22Rv1 (cell line): ENCODE data around the gene TMEM33.

Experiments
- ZFX ChIP-seq: fragments of 450-650 bp; IDR thresholded peaks from 2 replicates; pipeline ENCODE4 v1.6.1; 2017; ENCODE audit warnings: antibody characterized with exemption, borderline replicate concordance
- TF ChIP-seq, protein P1 (sequence below): fragments of 450-650 bp; IDR thresholded peaks from 2 replicates; pipeline ENCODE4 v1.5.1; 2017; ENCODE audit warnings: mild to moderate bottlenecking

DNA sequence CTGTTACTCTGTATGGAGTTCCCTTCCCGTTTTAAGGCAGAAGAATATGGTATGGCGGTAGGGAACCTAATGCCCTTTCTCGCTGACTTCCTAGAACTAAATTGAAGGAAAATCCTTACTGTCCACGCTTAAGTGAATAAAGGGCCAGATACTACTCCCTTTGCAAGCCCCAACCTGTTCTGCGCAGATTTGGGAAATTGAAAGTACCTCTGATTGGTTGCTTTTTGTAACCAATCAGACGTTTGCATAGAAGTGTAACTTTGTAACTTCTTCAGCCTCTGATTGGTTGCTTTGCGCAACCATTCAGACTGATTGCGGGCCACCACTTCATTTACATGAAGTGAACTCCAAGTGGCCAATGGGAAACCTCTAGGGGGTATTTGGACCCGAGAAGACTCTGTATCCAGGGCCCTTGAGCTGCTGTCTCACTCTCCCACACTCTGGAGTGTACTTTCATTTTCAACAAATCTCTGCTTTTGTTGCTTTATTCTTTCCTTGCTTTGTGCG is 1.2 kb upstream of the TMEM33 start:
- TF ChIP-seq, protein P1, sequence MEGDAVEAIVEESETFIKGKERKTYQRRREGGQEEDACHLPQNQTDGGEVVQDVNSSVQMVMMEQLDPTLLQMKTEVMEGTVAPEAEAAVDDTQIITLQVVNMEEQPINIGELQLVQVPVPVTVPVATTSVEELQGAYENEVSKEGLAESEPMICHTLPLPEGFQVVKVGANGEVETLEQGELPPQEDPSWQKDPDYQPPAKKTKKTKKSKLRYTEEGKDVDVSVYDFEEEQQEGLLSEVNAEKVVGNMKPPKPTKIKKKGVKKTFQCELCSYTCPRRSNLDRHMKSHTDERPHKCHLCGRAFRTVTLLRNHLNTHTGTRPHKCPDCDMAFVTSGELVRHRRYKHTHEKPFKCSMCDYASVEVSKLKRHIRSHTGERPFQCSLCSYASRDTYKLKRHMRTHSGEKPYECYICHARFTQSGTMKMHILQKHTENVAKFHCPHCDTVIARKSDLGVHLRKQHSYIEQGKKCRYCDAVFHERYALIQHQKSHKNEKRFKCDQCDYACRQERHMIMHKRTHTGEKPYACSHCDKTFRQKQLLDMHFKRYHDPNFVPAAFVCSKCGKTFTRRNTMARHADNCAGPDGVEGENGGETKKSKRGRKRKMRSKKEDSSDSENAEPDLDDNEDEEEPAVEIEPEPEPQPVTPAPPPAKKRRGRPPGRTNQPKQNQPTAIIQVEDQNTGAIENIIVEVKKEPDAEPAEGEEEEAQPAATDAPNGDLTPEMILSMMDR, result no peak
- no peak for TF ChIP-seq ZFX
